HepG2 (cell line): ENCODE results near the gene HSP90AB1. TPM values are rescaled to one million over a fixed set of nuclear protein-coding genes. Genes with fewer than 3 reads are reported as not detected.

Experiments used
- AHR ChIP-seq: IDR thresholded peaks from 2 replicates; pipeline ENCODE4 v1.6.1; 2018; ENCODE audit warnings: missing genetic modification reagents, missing compliant biosample characterization
- EEA1 ChIP-seq: sonication (generic); formaldehyde crosslinking; IDR thresholded peaks from 2 replicates; pipeline ENCODE4 v1.5.1; 2020; ENCODE audit warnings: mild to moderate bottlenecking, missing genetic modification reagents, borderline replicate concordance
- FOXC1 ChIP-seq: sonication (generic); formaldehyde crosslinking; IDR thresholded peaks from 2 replicates; pipeline ENCODE4 v1.8.0; 2022; ENCODE audit warnings: mild to moderate bottlenecking, missing genetic modification reagents, borderline replicate concordance
- MED13 ChIP-seq: sonication (generic); formaldehyde crosslinking; IDR thresholded peaks from 2 replicates; pipeline ENCODE4 v1.5.0; 2020; ENCODE audit warnings: missing genetic modification reagents
- MTERF4 ChIP-seq: sonication (generic); formaldehyde crosslinking; IDR thresholded peaks from 2 replicates; pipeline ENCODE4 v1.8.0; 2023; ENCODE audit warnings: mild to moderate bottlenecking, missing genetic modification reagents
- NONO ChIP-seq, 2 experiments: fragments of 450-650 bp in 1 of 2; sonication (generic) in 1 of 2; formaldehyde crosslinking in 1 of 2; IDR thresholded peaks in 1 of 2; conservative IDR thresholded peaks in 1 of 2; 2 replicates each; pipeline versions ENCODE4 v1.6.1 to v1.8.0; 2017 to 2022; ENCODE audit warnings: mild to moderate bottlenecking in 1 of 2, missing genetic modification reagents in 1 of 2, moderate library complexity in 1 of 2
- STAT5B ChIP-seq: sonication (generic); formaldehyde crosslinking; IDR thresholded peaks from 2 replicates; pipeline ENCODE4 v1.4.0; 2020; ENCODE audit warnings: missing genetic modification reagents
- ZBTB20 ChIP-seq: sonication (generic); formaldehyde crosslinking; IDR thresholded peaks from 2 replicates; pipeline ENCODE4 v1.8.1; 2023; ENCODE audit warnings: missing genetic modification reagents, low read depth, mild to moderate bottlenecking, borderline replicate concordance
- ZNF317 ChIP-seq: sonication (generic); formaldehyde crosslinking; IDR thresholded peaks from 2 replicates; pipeline ENCODE4 v1.5.0; 2020; ENCODE audit warnings: mild to moderate bottlenecking, missing genetic modification reagents
- ZNF724P ChIP-seq: sonication (generic); formaldehyde crosslinking; IDR thresholded peaks from 2 replicates; pipeline ENCODE4 v1.8.0; 2022; ENCODE audit warnings: missing genetic modification reagents, borderline replicate concordance
- polyA plus RNA-seq, 8 experiments: library from polyadenylated mRNA; depleted of rRNA in 3 of 8; stranded (reverse) in 7 of 8; unstranded in 1 of 8; fragments of >200 nt; fragmentation: Illumina TruSeq in 4 of 8; extraction: Trizol in 4 of 8; gene quantifications; 2 replicates each; pipeline versions ENCODE4 v1.2.1 to v1.2.3, GENCODE V29; 2011 to 2016; ENCODE audit warnings: low read depth in 4 of 8, missing spikeins in 1 of 8, mixed read lengths in 1 of 8; ENCODE audit not compliant: insufficient read depth in 1 of 8
- total RNA-seq, 5 experiments: library from RNA; depleted of rRNA; stranded (reverse); fragments of >200 nt; fragmentation: Illumina TruSeq; extraction: Trizol; gene quantifications; 2 replicates each; pipeline ENCODE4 v1.2.3, GENCODE V29; 2016; ENCODE audit warnings: low read depth in 1 of 5
- TF ChIP-seq, protein P1 (sequence below), 2 experiments: sonication (generic) in 1 of 2; formaldehyde crosslinking in 1 of 2; IDR thresholded peaks; 2 replicates each; pipeline versions ENCODE4 v1.4.0 to v1.6.1; 2018 to 2020; ENCODE audit warnings: missing genetic modification reagents in 2 of 2, borderline replicate concordance in 1 of 2, low read depth in 1 of 2, mild to moderate bottlenecking in 1 of 2, missing biosample characterization in 1 of 2
- TF ChIP-seq, protein P2 (sequence below): sonication (generic); formaldehyde crosslinking; IDR thresholded peaks from 2 replicates; pipeline ENCODE4 v1.8.1; 2022; ENCODE audit warnings: low read depth, mild to moderate bottlenecking, missing genetic modification reagents
- TF ChIP-seq, protein P3 (sequence below): sonication (generic); formaldehyde crosslinking; conservative IDR thresholded peaks from 2 replicates; pipeline ENCODE4 v1.5.0; 2020; ENCODE audit warnings: missing genetic modification reagents
- TF ChIP-seq, protein P4 (sequence below), 2 experiments: IDR thresholded peaks; 2 replicates each; pipeline ENCODE4 v1.6.1; 2011 to 2012; ENCODE audit warnings: low read length in 2 of 2, borderline replicate concordance in 1 of 2, low read depth in 1 of 2, mild to moderate bottlenecking in 1 of 2, moderate library complexity in 1 of 2

HSP90AB1 gene
- total and polyA plus RNA-seq, 2 of the 13 experiments (the other 11 are each of a cell fraction or from before 2014, with no cell fraction given), result 1,325 to 1,472 TPM

- 0 out of 2 replicates have a peak, but pooled peaks have one; percentile 47 for TF ChIP-seq ZBTB20 (CRISPR knock-in tag)
- TF ChIP-seq, protein P1, sequence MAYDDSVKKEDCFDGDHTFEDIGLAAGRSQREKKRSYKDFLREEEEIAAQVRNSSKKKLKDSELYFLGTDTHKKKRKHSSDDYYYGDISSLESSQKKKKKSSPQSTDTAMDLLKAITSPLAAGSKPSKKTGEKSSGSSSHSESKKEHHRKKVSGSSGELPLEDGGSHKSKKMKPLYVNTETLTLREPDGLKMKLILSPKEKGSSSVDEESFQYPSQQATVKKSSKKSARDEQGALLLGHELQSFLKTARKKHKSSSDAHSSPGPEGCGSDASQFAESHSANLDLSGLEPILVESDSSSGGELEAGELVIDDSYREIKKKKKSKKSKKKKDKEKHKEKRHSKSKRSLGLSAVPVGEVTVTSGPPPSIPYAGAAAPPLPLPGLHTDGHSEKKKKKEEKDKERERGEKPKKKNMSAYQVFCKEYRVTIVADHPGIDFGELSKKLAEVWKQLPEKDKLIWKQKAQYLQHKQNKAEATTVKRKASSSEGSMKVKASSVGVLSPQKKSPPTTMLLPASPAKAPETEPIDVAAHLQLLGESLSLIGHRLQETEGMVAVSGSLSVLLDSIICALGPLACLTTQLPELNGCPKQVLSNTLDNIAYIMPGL (CRISPR knock-in tag; IDR thresholded peaks at IDR 0.05; ENCODE audit: borderline replicate concordance in 1 of 2, low read depth in 1 of 2), result peak; percentile 73 to 97; a peak in 3 of 4 replicates
- TF ChIP-seq ZNF724P (CRISPR knock-in tag), result peak; percentile 44; the same call in 1 of the 2 replicates
- peak; percentile 90 for TF ChIP-seq AHR (CRISPR knock-in tag)
- TF ChIP-seq, protein P2, sequence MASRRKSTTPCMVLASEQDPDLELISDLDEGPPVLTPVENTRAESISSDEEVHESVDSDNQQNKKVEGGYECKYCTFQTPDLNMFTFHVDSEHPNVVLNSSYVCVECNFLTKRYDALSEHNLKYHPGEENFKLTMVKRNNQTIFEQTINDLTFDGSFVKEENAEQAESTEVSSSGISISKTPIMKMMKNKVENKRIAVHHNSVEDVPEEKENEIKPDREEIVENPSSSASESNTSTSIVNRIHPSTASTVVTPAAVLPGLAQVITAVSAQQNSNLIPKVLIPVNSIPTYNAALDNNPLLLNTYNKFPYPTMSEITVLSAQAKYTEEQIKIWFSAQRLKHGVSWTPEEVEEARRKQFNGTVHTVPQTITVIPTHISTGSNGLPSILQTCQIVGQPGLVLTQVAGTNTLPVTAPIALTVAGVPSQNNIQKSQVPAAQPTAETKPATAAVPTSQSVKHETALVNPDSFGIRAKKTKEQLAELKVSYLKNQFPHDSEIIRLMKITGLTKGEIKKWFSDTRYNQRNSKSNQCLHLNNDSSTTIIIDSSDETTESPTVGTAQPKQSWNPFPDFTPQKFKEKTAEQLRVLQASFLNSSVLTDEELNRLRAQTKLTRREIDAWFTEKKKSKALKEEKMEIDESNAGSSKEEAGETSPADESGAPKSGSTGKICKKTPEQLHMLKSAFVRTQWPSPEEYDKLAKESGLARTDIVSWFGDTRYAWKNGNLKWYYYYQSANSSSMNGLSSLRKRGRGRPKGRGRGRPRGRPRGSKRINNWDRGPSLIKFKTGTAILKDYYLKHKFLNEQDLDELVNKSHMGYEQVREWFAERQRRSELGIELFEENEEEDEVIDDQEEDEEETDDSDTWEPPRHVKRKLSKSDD (CRISPR knock-in tag), result peak; percentile 66; the same call in 1 of the 2 replicates
- no peak for TF ChIP-seq NONO (IDR thresholded peaks at IDR 0.05)
- TF ChIP-seq NONO (CRISPR knock-in tag; conservative IDR thresholded peaks at IDR 0.05), result peak; percentile 92
- peak; percentile 71; the same call in 1 of the 2 replicates for TF ChIP-seq MTERF4 (CRISPR knock-in tag)
- TF ChIP-seq MED13 (CRISPR knock-in tag), result no peak
- TF ChIP-seq, protein P3, sequence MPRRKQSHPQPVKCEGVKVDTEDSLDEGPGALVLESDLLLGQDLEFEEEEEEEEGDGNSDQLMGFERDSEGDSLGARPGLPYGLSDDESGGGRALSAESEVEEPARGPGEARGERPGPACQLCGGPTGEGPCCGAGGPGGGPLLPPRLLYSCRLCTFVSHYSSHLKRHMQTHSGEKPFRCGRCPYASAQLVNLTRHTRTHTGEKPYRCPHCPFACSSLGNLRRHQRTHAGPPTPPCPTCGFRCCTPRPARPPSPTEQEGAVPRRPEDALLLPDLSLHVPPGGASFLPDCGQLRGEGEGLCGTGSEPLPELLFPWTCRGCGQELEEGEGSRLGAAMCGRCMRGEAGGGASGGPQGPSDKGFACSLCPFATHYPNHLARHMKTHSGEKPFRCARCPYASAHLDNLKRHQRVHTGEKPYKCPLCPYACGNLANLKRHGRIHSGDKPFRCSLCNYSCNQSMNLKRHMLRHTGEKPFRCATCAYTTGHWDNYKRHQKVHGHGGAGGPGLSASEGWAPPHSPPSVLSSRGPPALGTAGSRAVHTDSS (CRISPR knock-in tag), result no peak
- TF ChIP-seq STAT5B (CRISPR knock-in tag), result no peak
- TF ChIP-seq FOXC1 (CRISPR knock-in tag), result peak; percentile 97
- TF ChIP-seq, protein P4, sequence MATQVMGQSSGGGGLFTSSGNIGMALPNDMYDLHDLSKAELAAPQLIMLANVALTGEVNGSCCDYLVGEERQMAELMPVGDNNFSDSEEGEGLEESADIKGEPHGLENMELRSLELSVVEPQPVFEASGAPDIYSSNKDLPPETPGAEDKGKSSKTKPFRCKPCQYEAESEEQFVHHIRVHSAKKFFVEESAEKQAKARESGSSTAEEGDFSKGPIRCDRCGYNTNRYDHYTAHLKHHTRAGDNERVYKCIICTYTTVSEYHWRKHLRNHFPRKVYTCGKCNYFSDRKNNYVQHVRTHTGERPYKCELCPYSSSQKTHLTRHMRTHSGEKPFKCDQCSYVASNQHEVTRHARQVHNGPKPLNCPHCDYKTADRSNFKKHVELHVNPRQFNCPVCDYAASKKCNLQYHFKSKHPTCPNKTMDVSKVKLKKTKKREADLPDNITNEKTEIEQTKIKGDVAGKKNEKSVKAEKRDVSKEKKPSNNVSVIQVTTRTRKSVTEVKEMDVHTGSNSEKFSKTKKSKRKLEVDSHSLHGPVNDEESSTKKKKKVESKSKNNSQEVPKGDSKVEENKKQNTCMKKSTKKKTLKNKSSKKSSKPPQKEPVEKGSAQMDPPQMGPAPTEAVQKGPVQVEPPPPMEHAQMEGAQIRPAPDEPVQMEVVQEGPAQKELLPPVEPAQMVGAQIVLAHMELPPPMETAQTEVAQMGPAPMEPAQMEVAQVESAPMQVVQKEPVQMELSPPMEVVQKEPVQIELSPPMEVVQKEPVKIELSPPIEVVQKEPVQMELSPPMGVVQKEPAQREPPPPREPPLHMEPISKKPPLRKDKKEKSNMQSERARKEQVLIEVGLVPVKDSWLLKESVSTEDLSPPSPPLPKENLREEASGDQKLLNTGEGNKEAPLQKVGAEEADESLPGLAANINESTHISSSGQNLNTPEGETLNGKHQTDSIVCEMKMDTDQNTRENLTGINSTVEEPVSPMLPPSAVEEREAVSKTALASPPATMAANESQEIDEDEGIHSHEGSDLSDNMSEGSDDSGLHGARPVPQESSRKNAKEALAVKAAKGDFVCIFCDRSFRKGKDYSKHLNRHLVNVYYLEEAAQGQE (IDR thresholded peaks at IDR 0.05; ENCODE audit: borderline replicate concordance in 1 of 2, low read depth in 1 of 2, low read length in 2 of 2), result no peak
- no peak for TF ChIP-seq ZNF317 (CRISPR knock-in tag)
- no peak; the same call in 1 of the 2 replicates for TF ChIP-seq EEA1 (CRISPR knock-in tag)
Observed at GRCh38 chr6:44257025-44257752, 10.3 kb downstream of the HSP90AB1 start, which contains the start of gene SLC35B2 (continued).
